H7 (cell line): ENCODE results near the gene MRPS11. TPM values are rescaled to one million over a fixed set of nuclear protein-coding genes. Genes with fewer than 3 reads are reported as not detected.
"Not testable (repeated sequence)": the region's sequence is repeated elsewhere in the genome, so short reads cannot be mapped to it uniquely, and the experiment has no call there.

Source experiments
- DNase-seq: peaks from one replicate; pipeline ENCODE4 v3.0.0; 2012
- H3K27me3 ChIP-seq: 2 replicates; pipeline ENCODE4 v1.6.0; 2011; ENCODE audit warnings: mild to moderate bottlenecking, low read length; ENCODE audit not compliant: control insufficient read depth, insufficient read depth
- H3K36me3 ChIP-seq: replicated peaks from 2 replicates; pipeline ENCODE4 v1.5.1; 2011; ENCODE audit warnings: low read length; ENCODE audit not compliant: control insufficient read depth, insufficient read depth
- H3K4me3 ChIP-seq: 2 replicates; pipeline ENCODE4 v1.5.1; 2011; ENCODE audit warnings: low read depth, mild to moderate bottlenecking, control low read depth, low read length, moderate library complexity; ENCODE audit not compliant: insufficient read depth
- total RNA-seq: library from RNA; depleted of rRNA; stranded (reverse); fragments of >200 nt; shearing (Covaris generic); gene quantifications from 2 replicates; pipeline ENCODE4 v1.2.3, GENCODE V29; 2014

The MRPS11 gene
- total RNA-seq, 1 experiment from 2014 or later = 58.9 TPM

- DNase-seq = no peak
- no peak overlapping the region for H3K4me3 ChIP-seq
- H3K36me3 ChIP-seq = no peaks in the 10 kb centered on the region
- peaks cover 6% of the 10 kb centered on the region for H3K27me3 ChIP-seq
Measured at GRCh38 chr15:88447741-88448140, 19.8 kb upstream of the MRPS11 start.

DNA sequence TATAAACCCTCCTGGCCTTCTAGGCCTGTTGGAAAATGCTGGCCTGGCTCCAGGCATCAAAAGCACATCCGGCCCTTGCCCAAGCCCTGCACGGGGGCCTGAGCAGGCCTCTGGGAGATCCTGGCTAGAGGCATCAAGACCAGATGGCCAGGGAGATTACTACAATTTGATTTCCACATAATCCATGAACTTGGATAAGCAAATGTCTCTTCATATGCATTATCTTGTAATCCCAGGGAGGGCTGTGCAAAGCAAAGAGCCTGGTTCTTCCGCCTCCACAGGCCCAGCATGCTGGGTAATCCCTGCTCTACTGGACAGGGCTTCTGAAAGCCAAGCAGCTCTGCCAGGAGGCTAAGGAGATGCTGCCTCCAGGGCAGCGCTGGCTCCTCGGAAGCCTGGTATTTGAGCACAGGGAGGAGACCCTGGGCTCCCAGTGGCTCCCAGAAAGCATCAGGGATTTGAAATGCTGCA, 18.5 kb upstream of the MRPS11 start:
- Histone ChIP-seq H3K36me3 (no peaks in the 10 kb centered on the region), H3K4me3 (no peak overlapping the region), H3K27me3 (peaks cover 6% of the 10 kb centered on the region)
- DNase-seq = no peak

- no peaks in the 10 kb centered on the region for H3K36me3 ChIP-seq
- no peak for DNase-seq
- peaks cover 6% of the 10 kb centered on the region for H3K27me3 ChIP-seq
- no peak overlapping the region for H3K4me3 ChIP-seq
Measured at GRCh38 chr15:88449581-88449980, 17.9 kb upstream of the MRPS11 start.

DNA sequence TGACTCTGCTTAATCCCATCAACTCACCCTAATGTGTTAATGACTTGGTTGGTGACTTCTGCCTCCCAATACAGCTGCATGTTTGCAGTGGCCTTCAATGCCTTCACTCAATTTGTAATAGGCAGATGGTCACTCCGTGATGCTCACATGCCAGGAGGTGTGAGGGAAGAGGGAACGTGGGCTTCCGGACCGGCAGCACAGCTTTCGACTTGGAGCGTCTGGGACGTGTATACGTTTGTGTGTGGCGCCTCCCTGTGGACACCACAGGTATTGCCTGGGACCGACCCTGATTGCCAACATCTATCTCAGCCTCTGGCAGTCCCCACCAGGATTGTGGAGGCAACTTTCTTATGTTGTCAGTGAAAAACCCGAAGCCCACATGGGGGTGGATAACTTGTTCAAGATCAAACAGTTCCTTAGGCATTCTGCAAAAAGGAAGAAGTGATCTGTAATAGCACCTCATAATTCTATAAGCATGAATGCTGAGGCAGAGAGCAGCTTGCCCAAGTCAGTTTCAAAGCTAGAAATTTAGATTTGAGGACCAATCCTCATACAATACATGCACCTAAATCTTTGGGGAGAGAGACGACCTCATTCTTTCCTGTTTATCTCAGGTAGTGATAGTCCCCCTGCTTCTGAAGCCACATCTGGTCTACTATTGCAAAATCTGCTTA, 17.2 kb upstream of the MRPS11 start:
- no peak overlapping the region for H3K4me3 ChIP-seq
- no peaks in the 10 kb centered on the region for H3K36me3 ChIP-seq
- peak; percentile 81 for DNase-seq
- H3K27me3 ChIP-seq = peaks cover 6% of the 10 kb centered on the region

DNA sequence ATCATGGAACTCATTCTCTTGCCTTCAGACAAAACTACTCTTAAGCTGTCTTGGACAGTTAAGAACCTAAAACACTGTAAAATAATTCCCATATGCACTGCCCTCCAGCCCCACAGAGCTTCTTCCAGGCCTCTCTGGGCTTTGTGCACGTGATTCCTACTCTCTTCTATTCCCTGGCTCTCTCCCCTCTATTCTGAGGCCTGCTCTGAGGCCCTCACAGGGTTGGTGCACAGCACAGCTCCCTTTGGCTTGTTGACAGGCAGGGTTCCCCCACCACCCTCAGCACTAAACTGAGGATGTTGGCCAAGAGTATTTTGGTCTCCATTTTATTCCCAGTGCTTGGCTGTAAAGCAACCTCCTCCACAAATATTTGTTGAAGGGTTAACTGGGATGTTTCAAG, 13.9 kb upstream of the MRPS11 start:
- H3K36me3 ChIP-seq = peaks cover 3% of the 10 kb centered on the region
- H3K4me3 ChIP-seq = no peak overlapping the region
- peaks cover 6% of the 10 kb centered on the region for H3K27me3 ChIP-seq
- no peak for DNase-seq

- Histone ChIP-seq H3K4me3 (no peak overlapping the region), H3K36me3 (peaks cover 3% of the 10 kb centered on the region), H3K27me3 (peaks cover 6% of the 10 kb centered on the region)
- DNase-seq = no peak
Measured at GRCh38 chr15:88454236-88454635, 13.3 kb upstream of the MRPS11 start.

DNA sequence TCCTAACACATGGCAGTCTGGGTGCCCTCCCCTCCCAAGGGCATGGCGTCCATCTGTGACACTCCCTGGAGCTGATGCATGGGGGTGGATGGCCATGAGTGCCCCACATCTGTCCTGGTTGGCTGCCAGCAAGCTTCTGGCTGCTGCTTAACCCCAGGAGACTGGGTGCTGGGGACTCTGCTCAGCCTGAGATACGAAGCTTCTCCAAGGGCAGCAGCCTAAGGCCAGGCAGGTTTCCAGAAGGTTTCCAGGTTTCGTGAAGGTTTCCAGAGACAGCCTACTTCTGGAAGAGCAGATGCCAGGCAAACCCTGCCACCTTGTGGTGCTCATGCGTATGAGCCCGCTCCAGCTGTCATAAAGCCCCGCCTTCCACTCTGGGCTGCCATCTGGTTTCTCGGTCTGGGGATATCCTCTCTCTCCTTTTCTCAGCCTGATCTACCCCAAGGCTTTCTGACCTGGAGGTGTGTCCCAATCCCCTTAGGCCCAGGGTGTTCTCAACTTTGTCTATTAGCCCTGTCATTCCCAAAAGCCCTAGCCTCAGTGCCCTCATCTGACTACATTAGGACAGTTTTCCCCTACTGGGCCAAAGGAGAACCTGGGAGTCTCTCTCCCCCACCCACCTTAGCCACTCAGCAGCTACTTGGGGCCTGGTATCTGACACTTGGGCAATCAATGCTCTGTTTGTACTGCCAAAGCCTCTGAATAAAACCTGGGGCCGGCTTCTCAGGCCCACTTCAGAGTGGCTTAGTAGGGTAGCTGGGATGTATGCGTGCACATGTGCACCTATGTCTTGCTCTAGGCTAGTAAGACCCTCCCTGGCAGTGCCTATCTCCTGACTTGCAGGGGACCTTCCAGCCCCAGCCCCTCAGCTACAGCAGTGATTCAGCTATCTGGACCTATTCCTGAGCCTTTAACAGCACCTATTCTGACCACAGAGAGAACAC, 12.4 kb upstream of the MRPS11 start:
- H3K27me3 ChIP-seq = no peaks in the 10 kb centered on the region

GRCh38 chr15:88456733-88457132, 10.8 kb upstream of the MRPS11 start:
- no peak for DNase-seq
- no peaks in the 10 kb centered on the region for H3K27me3 ChIP-seq

More for the DNA sequence above, 12.4 kb upstream of the MRPS11 start:
- peaks cover 8% of the 10 kb centered on the region for H3K36me3 ChIP-seq
- H3K4me3 ChIP-seq = no peak overlapping the region
- peak; percentile 68 for DNase-seq

DNA sequence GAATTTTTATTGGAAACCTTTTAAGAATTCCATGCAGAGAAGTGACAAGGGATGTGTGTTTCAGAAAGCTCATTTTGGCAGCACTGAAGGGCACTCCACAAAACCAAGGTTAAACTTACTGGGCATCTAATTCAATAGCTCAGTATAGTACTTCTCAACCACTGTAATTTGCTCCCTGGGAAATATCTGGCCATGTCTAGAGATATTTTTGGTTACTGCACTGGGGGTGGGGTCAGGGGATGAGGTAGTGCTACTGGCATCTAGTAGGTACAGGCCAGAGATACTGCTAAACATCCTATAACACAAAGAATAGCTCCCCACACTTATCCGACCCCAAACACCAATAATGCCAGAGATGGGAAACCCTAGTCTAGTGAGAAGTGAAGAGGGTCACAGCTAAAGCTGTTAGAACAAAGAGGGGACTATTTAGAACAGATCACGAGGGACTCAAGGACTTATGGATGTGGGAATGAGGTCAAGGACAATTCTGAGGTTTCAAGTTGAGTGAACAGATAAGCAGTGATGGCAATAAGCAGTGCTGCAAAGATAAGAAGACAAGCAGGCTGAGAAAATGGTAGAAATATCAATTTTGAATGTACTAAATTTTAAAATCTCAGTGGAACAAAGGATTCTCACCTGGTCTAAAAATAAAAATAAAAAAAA, 3.5 kb upstream of the MRPS11 start:
- H3K36me3 ChIP-seq = peaks cover 15% of the 10 kb centered on the region
- DNase-seq = no peak
- no peak overlapping the region for H3K4me3 ChIP-seq
- H3K27me3 ChIP-seq = no peaks in the 10 kb centered on the region

More at GRCh38 chr15:88456733-88457132, 10.8 kb upstream of the MRPS11 start:
- no peak overlapping the region for H3K4me3 ChIP-seq
- H3K36me3 ChIP-seq = peaks cover 10% of the 10 kb centered on the region

DNA sequence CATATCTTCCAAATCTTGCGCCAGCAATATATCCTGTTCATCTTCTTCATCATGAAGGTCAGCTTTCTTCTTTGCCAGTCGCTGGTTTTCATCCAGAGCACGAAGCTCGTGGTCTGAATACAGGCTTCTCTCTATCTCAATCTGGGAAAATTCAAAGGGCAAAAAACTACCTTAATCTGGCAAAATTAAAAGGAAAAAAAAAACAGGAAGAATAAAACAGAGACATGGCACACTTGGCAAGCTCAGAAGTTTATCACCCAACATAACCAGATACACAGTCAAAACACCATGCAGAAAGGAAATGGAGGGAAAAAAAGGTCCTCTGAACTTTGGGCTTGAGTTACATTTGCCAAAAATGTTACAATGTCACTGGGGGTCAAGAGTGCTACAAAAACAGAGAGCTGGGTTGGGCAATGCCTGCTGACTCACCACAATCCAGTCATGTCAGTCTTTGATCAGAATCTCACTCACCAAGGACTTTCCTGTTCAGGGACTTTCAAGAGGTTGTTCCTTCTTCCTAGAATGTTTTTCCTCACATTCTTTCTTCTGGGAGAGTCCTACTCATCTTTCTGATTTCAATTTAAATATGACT, 1.8 kb upstream of the MRPS11 start:
- no peak overlapping the region for H3K4me3 ChIP-seq
- H3K36me3 ChIP-seq = peaks cover 10% of the 10 kb centered on the region
- no peak for DNase-seq
- H3K27me3 ChIP-seq = no peaks in the 10 kb centered on the region

- no peaks in the 10 kb centered on the region for H3K27me3 ChIP-seq
- H3K4me3 ChIP-seq = peak overlapping the region; percentile 87
- peaks cover 8% of the 10 kb centered on the region for H3K36me3 ChIP-seq
- peak; percentile 54 for DNase-seq
Measured at GRCh38 chr15:88467935-88468528, 524 bp downstream of the MRPS11 start.

DNA sequence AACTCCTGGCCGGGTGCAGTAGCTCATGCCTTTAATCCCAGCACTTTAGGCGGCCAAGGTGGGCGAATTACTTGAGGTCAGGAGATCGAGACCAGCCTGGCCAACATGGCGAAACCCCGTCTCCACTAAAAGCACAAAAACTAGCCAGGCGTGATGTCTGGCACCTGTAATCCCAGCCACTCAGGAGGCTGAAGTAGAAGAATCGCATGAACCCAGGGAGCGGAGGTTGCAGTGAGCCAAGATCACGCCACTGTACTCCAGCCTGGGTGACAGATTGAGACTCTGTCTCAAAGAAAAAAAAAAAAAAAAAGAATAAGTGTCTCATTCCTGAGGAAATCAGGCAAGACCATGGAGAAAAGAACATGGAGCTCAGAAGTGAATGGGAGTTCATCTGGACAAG, 1.2 kb downstream of the MRPS11 start:
- not testable (repeated sequence) for H3K27me3 ChIP-seq, H3K4me3 ChIP-seq, H3K36me3 ChIP-seq, DNase-seq

GRCh38 chr15:88469321-88469720, 1.8 kb downstream of the MRPS11 start:
- H3K4me3 ChIP-seq = no peak overlapping the region
- no peak for DNase-seq
- peaks cover 3% of the 10 kb centered on the region; the same call in 1 of the 2 replicates for H3K36me3 ChIP-seq
- H3K27me3 ChIP-seq = no peaks in the 10 kb centered on the region
